CD4-positive, alpha-beta T cell treated with Interleukin-10 for 1 hour (primary cell): ENCODE data around the gene ATPAF2.

Experiments
- DNase-seq: peaks from one replicate; pipeline ENCODE4 v3.0.0-alpha.2; 2020

The ATPAF2 gene

DNA sequence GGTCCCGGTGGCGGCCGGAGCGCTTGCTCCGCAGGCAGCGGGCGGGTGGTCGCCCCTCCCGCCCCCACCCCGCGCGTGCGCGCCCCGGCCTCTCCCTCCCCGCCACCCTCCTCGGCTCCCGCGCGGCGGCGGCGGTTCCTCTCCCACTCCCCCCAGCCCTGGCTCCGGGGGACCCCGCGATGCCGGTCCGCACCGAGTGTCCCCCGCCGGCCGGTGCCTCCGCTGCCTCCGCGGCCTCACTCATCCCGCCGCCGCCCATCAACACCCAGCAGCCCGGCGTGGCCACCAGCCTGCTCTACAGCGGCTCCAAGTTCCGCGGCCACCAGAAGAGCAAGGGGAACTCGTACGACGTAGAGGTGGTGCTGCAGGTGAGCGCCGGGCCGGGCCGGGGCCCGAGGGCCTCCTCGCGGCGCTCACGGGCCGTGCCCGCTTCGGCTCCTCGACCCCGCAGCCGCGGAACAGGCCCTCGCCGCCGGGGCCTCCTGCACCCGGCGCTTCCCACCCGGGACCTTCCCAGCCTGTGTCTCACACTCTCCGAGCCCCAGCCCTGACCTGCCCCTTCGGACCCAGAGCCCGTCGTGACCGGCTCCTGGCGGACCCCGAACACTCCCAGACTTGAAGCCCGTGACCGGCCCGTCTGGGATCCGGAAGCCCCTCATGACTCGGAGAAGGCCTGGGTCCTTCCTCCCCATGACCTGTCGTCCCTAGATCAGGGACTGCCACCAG is 730 bp upstream of the ATPAF2 start:
- DNase-seq: peak; percentile 50

DNA sequence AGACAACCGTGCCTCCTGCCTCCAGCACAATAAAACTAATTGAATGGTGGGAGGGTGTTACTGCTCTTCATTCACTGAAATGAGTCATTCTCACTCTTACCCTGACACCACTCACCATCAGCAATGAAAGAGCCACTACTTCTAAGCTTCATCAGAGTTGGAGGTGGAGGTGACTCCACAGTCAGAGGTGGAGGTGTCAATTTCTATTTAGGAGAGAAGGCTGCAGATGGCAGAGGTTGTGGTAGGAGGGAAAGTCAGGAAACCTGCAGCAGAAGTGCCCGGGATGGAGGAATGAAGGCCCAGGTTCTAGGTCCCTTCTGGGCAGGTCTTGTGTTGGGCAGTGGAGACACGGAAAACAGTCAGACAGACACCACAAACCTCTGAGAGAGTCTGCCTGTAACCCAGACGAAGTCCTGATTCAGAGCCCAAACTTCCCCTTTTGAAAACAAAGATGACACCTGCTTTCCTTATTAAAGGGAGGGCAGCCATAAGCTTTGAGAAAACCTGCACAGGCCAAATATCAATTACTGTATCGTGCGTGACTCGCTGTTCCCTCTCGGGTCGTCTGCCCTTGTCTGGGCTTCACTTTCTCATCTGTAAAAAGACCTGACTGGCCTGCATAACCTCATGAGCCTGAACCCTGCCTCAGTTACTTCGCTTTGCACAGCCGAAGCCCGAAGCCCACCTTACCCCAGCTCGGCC is 668 bp downstream of the ATPAF2 start:
- peak; percentile 15 for DNase-seq

DNA sequence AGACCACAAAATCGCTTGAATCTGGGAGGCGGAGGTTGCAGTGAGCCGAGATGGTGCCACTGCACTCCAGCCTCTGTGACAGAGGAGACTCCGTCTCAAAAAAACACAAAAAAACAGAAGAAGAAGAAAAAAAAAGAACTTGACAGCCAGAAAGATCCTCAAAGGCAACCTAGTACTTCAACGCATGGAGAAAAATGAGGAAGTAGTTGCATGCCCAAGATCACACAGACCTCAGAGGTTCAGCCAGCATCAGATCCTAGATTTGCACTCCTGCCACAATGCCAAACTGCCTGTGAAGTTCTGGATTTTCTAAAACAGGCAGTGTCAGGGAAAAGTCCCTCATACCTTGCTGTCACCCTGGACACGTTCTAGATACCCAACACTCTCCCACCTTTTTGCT is 1.5 kb downstream of the ATPAF2 start:
- no peak for DNase-seq

DNA sequence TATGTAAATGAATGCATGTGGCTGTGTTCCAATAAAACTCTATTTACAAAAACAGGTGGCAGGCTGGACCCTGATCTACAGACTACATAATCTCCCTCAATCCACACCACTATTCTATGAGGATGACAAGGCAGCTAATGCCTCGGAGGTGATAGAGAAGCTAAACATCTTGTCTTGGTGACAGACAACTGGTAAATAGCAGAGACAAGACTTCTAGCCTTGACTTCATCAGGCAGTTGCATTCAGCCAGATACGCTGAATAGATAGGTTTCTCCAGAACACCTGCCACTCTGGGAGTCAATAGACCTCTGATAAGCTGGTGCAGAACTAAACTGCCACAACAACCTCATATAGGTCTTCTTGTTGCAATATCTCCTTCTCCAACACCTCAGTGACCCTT is 3.3 kb downstream of the ATPAF2 start:
- no peak for DNase-seq

DNA sequence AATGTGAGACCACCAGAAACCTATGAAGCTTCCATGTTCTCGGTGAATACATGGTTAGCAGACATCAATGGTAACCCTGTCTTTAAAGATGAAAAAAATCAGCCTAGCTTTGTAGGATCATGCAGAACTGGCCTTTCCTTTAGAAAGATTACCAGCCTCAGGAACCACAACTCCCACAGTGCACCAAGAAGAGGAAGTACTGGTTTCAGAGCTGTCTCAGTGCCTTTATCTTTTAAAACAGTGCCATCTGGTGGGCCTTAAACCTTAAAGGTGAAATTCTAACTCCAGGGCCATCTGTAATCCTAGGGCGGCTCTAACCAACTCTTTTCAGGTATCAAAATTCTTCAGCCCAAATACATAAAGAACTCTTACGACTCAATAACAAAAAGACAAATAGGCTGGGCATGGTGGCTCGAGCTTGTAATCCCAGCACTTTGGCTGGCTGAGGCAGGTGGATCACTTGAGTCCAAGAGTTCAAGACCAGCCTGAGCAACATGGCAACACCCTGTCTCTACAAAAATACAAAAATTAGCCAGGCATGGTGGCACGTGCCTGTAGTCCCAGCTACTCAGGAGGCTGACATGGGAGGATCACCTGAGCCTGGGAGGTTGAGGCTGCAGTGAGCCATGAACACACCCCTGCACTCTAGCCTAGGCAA is 5.4 kb downstream of the ATPAF2 start:
- peak; percentile 83 for DNase-seq

DNA sequence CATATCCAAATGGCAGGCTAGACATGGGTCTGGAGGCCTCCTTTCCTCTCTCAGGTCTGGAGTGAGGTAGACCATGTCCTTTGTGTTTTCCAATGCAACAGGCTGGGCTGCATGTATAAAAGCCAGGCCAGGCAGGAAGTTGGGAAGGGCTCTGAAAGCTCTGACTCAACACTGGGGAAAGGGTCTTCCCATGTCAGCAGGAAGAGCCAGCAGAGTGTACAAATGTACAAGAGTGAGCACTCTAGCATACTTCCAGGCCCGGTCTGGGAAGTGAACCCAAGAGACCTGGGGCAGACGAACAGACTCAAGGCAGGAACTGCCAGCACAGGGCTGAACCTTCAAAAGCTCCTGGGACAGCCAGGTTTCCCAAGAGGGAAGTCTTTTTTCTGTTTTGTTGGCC is 7.0 kb downstream of the ATPAF2 start:
- no peak for DNase-seq

DNA sequence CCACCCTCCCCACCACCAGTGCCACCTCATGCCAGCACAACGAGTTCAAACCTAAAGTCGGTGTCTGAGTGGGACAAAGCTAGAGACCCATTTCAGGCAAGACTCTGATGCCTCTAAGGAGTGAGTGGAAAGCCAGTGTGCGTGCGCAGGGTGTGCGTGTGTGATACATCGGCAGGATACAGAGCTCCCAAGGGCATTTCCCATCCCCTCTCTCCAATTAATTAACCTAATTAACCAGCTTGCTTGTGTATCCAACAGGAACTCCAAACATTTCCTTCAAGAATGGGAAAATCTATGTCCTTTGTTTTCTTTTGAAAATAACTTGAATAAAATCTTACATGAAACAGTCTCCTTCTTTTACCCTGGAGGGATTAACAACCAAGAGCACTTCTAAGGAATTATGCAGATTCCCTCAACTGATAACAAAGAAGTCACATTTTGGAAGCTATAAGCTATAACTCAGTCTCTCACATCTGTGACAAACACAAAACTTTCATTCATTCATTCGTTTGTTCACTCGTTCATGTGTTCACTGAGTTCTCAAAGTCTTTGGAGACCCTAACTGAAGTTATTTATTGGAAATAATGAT is 9.9 kb downstream of the ATPAF2 start:
- DNase-seq: no peak

DNA sequence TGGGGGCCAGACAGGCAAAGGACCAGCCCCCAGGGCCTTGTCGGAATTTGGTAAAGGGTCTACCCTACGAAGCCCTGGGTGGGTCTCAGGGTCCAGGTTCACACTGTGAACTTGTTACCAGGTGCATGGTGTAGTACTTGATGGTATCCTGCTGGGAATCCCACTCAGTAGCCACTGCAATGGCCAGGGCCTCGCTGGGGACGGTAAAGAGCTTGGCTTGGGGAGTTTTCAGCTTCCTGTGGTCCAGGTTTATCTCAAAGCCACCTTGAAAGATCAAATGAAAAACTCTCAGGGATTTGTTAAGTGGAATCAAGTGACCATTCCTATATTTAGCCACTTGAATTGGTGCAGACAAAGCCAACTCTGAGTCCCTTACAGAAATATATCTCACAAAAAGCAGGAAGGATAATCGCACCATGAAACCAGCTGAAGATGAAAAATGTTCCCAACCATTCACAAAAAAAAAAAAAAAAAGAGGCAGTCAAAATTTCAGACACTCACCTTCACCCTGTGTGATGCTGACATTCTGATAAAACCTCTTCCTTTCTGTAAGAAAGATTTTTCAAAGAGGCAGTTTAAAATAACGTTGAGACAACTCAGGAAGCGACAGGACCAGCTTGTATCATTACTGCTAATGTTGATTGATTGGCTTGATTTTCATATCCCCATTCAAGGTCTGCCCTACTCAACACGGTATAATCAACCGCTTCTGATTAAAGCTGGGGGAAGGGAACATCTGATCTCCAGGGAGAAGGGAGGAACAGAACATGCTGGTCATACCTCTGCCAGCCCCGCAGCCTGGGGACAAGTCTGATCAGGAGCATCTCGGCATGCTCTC is 10.6 kb downstream of the ATPAF2 start:
- DNase-seq: no peak

DNA sequence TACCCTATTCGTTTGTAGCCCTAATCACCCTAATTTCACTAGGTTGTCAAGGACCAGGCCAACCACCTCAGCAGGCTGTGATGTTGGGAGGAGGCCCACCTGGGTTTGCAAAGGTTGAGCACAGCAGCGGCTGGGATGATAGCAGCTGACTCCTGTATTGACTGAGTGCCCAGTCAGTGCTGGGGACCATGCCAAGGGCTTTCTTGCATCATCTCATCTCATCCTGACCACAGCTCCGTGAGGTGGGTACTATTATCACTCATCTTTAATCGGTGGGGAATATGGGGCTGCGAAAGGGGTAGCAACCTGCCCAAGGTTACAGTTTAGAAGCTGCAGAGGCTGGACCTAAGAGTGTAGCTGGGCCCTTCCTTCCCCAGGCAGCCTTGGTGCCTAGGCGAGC is 11.7 kb downstream of the ATPAF2 start:
- DNase-seq: no peak

DNA sequence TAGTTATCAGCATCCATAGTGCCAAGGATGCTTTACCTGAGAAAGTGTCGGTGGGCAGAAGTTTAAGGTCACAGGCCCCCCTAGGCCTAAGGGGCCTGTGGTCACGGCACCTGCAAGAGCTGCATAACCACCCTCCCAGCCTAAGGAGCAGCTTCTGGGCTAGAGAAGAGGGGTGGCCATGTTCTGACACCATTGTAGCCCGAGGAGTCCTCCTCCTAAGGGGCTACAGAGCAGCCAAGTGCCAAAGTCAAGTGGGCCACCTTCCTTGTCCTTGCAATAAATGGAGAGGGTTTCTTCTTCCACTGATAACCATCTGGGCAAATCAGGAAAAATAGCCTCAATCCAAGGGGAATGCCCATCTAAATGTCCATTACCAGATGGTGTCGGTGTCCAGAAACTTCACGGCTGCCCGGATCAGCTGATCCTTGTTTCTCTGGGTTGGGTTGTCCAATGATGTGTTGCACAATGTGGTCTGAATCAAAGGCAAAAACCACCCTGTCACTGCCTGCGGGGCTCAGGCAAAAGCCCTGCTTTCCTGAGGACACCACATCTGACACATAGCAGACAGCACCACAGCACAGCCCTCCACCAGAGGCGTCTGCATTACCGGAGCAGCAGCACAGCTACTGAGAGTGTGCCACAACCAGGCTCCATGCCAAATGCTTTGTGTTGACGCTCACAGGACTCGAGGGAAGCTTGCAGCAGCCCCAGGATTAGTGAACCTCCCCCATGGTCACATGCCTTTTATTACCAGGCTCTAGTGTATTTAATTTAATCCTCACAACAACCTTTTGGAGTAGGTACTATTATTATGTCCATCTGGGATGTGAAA is 12.8 kb downstream of the ATPAF2 start:
- DNase-seq: peak; percentile 28

DNA sequence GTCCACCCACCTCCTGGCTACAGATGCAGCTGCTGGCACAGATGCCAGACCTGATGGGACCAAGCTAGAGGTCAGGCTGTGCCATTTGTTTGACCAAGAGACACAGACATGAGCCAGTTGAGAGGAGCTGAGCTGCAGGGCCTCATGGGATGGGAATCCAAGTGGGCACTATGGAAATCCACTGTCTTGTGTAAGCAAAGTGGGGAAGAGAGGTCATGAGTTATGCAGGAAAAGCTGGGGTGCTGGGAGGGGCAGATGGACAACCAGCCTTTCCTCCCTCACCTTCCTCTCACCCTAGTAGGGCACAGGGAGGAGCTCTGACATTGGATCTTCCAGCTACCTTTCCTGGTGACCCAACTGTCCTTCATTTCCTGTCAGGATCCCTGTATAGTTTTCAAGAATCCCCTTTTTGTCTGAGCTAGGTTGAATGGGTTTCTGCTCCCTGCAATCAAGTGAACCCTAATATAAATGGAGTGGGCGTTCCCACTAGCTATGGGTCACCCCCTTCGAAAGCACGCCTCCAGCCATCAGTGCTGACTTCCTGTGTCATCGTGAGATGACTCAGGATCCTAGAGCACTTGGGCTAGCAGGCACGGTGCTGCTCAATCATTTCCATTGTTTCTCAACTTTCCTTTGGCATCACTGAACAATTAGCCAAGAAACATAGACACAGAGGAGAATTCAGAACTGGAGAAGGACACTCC is 13.6 kb downstream of the ATPAF2 start:
- DNase-seq: peak; percentile 26

DNA sequence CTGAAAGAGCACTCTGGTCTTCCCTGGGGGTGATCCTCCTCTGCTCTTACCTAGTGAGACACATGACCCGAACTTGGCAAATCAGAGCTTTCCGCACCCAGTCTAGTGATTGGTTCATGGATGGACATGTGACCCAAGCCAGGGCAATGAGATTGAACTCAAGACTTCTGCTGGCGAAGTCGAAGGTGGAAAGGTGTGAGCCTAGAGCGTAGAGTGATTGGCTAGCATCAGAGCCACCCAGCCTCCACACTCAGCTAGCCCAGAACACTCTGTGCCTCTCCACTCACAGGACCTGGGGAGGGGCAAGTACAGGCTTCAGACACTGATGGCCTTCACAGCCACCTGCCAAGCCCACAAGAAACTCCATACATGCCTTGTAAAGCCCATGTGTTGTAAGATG is 17.6 kb downstream of the ATPAF2 start:
- DNase-seq: no peak

DNA sequence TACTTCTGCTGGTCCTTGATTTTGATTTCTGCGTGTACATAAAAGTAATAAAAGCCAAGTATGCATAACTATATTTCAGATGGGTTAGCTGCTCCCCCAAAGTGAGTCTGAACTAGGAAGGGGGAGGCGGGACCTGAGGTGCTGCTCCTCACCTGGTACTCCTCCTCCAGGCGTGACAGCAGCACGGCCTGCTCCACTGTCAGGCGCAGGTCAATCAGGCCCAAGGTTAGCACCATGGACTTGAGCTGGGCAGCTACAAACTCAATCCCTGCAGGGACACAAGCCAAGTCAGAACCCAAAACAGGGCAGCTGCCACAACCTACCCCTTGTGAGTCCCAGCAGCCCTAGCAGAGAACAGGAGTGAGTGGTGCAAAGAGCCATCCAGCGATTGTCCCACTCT is 18.0 kb downstream of the ATPAF2 start:
- DNase-seq: no peak

DNA sequence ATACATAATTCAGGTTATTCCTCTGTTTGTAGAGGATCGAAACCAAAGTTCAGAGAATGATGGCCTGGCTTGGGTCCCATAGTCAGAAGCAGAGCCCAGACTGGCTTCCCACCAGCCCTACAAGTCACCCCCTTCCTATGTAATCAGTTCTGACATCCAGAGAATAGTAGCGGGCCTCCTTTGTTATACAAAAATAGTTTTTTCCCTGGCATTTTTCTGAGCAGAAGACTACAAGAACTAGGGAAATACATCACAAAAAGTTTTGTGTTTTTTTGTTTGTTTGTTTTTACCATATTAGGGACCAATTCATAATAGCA is 19.2 kb downstream of the ATPAF2 start:
- DNase-seq: no peak

DNA sequence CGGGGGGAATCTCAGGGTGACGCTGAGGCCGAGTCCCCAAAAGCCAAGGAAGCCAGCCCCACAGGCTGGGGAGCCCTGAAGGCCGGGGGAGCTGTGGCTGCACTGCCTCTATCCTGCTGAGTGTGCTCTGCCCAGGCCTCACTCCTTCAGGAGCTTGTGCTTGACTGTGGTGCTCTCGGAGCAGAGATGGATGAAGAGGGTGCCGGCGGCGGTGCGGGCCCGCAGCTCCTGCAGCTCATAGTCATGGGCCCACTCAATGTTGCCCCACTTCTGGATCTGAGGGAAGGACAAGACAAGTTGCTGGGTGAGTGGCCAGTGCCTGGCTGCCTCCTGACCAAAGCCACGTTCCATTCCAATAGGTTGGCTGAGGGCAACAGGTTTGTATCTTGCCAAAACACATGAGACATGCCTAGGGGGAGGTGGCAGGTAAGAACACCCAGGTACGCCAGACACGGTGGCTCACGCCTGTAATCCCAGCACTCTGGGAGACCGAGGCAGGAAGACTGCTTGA is 20.5 kb downstream of the ATPAF2 start:
- no peak for DNase-seq

DNA sequence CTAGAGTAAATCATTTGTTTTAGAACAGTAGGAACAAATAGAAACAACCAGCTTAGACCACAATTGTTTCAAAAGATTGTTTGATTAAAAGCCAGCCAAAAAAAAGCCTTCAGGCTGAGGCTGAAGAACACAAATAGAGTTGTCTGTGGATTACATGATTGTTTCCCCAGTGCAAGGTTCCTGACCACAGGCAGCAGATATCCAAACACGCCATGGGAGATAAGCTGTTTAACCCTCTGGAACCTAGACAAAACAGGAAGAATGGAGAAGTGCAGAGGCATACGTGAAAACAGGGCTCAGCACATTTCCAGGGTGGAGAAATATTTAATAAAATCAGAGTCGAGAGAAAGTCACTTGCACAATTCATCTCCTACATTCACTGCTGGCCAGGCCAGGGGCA is 21.0 kb downstream of the ATPAF2 start:
- no peak for DNase-seq

DNA sequence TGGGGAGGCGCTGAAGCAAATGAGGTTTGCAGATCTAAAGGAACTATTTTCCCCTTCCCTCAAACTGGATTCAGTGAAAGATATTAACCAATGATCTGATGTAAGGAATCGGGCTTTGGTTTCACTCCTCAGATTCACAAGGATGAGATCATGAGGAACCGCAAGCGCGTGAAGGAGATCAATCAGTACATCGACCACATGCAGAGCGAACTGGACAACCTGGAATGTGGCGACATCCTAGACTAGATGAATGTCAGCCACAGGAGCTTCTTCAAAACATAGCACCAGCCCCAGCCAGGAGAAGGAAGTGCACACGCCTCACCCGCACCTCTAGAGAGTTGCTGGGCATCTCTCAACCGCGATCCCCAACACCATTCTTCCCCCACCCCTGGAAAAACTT is 22.5 kb downstream of the ATPAF2 start:
- no peak for DNase-seq

DNA sequence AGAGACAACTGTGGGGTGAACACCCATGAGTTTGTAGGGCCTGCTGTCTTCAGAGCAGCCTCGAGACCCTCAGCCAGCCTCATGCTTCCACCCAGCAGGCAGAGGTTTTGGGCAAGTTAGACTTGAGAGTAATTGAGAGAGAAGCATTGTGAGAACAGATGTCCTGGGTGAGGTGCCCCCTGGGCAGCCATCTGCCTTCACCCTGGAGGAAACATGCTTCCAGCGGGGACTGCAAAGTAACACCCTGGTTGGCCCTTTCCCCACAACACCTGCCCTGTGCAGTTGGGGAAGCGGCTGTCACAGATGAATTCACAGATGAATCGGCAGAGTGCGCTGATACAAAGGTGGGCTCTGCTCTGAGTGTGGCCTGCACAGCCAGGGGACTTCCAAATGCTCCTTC is 23.4 kb downstream of the ATPAF2 start:
- no peak for DNase-seq

DNA sequence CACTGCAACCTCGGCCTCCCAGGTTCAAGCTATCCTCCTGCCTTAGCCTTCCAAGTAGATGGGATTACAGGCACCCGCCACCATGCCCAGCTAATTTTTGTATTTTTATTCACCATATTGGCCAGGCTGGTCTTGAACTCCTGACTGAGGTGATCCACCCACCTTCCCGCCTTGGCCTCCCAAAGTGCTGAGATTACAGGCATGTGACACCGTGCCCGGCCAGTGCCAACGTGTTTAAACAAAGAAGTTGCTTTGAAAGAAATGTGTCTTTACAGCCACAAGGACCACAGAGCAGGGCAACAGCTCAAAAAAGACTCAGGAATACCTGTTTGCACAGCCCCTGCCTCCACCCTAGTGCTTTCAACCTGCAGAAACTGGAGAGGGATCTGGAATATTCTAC is 25.0 kb downstream of the ATPAF2 start:
- no peak for DNase-seq

DNA sequence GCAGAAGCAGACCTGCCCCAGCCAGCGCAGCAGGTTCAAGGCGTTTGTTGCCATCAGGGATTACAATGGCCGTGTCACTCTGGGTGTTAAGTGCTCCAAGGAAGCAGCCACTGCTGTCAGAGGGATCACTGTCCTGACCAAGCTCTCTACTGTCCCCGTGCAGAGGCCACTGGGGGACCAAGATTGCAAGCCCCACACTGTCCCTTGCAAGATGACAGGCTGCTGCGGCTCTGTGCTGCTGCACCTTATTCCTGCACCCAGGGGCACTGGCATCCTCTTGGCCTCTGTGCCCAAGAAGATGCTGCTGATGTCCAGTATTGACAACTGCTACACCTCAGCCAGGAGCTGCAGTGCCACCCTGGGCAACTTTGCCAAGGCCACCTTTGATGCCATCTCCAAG is 27.7 kb downstream of the ATPAF2 start:
- DNase-seq: no peak
